ENCODE results near the gene ETNK2.

Gene ETNK2

DNA sequence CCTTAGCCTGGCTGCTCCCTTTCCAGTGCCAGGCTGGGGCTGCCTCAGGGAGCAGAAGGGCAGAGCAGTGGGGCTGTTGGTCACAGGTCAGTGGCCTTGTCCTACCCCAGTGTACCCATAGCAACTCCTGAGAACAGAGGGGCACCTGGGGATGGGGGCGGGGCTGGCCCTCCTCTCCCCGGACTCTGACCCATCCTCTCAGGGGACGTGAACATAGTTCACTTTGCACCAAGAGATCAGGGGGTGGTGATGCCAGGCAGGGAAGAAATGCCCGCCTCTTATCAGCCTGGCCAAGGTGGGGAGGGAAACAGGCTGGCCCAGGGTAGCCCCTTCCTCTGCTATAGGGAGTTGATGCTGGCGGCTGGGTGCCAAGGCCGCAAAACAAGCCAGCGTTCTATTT lies 4.9 kb downstream of the ETNK2 start:
- no peak for DNase-seq

DNA sequence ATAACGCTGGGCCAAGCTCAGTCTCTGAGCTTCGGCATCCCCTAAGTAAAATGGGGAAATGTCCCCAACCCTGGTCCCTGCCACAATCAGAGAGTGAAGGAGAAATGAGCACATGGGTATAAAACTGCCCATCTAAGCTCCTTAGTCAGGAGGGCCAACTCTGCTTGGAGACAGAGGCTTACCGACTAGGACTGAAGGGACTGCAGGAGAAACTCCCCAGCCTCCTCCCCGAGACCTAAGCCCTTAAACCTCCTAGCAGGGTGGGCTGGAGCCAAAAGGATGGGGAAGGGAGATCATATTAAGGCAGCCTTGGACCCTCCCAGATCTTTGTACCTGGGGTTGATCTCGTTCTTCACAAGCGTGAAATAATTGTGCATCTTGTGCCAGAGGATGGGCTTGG lies 5.5 kb downstream of the ETNK2 start:
- no peak for DNase-seq

DNA sequence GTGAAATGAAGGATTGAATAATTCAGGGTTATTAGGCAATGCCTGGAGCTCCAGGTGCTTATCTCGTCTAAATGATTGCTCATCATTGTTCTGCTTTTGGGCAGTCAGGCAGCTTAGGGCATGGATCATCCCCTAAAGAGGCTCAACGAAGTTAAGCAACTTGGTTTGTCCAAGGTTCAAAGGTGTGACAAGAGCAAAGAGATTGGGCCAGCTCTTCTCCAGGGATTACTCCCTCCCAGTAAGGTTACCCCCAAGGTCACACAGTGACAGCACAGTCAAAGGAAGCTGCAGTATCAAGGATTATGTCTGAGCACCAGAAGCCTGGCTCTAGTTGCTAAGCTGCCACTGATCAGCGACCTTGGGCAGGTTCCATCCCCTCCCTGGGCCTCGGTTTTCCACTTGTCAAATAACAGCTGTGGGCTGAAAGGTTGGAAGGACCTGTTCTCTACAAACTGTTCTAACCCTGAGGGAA lies 6.8 kb downstream of the ETNK2 start:
- DNase-seq: no peak

DNA sequence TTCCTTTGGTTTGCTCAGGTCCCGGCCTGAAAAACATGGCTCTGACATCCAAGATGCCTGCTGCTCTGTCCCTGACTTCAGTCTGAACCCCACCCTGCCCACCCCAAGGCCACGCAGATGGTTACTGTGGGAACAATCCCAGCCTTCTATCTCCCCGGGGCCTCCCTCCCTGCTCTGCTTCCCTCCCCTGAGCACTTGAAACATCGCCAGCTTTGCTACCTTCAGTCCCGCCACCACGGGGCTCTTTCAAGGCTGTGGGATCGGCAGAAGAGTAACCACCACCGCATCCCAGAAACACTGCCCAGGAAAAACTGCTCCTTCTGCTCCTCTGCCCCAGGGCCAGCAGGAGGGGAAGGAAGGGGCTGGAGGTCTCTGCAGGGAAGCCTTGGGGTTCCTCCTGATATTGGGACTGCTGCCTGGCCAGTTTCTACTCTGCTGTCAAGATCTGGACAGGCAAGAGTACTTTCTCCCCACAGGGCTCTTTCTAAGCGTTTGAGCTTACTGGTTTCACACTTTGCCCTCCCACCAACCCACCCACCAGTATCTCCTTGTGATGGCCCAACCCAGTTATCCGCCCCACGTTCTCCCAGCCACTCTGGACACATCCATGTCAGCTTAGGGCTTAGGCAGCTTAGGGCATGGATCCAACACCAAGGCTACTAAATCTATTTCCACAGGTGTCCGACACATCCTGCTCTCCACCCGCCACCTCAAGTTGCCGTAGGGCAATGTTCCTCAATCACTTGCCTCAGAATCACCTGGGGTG lies 8.4 kb downstream of the ETNK2 start:
- DNase-seq: no peak

DNA sequence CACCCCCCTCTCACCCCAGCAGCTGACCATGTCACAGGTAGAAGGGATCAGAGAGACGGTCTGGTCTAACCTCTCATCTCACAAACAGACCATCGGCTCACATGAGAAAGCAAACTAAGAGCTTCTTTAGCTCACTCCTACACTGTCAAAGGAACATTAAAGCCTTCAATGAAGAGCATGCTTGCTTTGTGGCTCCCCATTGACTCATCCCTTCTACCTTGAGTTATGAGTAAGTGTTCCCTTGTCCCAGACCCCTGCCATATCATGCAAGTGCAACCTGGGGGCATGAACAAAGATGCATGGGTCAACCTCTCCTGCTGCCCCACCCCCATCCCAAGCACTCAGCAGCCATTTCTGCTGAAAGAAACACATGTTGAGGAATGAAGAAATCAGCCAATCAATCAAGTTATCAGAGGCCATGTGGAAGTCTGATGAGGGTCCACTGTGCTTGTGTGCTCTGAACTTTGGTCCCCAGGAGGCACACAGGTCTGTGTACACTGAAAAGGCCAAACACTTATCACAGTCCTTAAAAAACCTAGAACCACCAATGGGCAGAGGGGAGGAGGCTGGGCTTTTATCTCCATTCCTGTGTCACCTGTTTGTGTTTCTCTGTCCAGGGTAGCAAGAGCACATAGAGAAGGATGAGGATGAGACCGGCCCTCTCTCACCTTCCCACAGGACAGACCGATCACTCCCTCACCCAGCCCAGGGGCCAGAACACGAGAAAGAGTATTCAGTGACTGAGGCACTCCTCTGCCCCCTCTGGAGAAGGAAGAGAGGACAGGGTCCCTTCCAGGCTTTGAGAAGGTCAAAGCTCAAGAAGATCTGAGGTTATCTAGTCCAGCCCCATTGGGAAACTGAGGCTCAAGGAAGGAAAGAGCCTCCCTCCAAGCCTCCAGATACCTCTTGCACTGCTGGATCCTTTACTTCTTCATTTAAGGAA lies 9.5 kb downstream of the ETNK2 start:
- DNase-seq: no peak

DNA sequence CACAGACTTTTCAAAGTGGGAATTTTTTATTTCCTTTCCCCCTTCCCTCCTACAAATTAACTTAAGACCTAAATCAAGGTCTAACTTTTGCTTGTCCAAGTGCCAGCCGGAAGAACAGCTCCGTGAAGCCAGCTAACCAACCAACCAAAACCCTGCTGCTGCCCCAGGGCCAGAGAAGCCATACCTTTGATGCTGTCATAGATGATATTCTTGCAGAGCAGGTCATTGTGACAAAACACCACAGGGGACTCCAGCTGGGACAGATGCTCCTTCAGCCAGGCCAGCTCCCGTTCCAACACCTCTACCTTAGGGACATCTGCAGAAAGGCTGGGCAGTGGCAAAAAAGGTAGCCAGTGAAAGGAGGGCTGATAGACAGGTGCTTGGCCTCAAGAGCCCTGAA lies 10.7 kb downstream of the ETNK2 start:
- no peak for DNase-seq

DNA sequence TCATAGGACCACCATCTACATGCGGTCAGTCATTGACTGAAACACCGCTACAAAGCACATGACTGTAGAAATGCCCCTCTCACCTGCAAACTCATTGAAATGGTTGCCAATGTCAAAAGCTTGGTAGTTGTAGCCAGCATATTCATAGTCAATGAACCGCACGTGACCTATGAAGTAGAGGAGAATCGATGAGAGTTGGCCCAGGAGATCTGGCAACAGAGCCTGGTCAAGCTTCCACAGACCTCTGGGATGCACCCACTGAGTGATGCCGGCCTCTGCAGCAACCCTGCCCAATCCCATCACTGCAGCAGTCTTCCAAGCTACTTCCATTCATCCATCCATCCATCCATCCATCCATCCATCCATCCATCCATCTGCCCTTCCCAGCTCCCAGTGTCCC lies 11.9 kb downstream of the ETNK2 start:
- DNase-seq: no peak

DNA sequence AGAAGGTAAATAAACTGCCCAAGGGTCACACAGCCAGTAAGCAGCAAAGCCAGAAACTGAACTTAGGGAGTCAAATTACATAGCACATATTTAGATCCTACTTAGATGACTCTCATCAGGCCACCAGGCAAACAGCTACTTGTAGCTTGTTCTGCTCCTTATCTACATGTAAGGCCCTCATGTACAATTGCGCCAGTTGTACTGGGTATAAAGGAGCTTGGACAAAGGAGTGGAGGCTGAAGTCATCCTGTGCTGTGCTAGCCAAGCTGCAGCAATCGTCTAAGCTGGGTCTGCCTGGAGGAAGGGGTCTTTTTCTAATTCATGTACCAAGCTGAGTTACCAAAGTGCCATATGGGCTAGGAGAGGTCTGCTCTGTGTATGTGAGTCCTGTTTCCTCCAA lies 12.8 kb downstream of the ETNK2 start:
- DNase-seq: no peak

DNA sequence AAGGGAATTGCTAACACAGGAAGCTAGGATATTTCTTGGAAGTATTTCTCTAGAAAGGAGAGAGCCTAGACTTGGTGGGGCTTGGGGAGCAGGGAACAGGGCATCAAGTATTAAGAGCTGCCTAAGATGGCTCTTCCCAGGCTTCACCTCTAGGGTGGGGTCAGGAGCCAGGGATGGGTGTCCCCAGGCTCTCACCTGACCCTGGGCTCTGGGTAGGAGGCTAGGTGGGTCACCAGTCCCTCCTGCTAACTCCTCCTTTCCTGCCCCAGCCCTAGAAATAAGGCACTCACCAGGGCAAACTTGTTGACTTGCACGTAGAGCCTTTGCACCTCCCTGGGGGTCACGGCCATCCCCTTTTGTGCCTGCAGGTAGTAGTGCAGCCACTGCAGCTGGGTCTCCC lies 15.0 kb downstream of the ETNK2 start:
- no peak for DNase-seq

DNA sequence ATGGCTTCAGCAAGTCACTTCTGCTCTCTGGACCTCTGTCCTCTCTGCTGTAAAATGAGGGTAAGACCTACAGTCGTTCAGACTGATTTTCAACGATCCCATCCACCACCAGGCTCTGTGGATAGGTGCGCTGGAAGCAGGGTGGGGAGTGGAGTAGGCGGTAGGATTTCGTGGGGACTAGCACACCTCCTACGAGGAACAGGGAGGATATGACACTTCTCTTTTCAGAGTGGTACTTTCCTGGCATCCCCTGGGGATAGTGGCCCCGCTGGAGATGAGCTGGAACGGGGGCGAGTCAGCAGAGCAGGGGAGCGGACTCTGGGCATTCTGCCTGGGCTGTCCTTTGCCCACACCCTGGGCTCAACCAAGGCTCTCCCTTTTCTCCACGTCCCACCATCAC lies 17.7 kb downstream of the ETNK2 start:
- DNase-seq: no peak

DNA sequence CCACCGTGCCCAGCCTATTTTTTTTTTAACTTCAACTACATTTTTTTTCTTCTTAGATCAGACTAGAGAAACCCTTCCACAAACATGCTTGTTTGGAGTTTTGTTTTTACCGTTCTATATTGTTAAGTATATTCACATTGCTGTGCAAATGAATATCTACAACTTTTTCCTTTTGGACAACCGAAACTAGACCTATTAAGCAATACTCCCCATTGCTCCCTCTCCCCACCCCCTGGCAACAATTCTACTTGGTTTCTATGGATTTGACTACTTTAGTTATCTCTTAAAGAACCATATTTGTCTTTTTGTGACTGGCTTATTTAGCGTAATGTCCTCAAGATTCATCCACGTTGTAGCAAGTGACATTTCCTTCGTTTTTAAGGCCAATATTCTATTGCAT lies 19.1 kb downstream of the ETNK2 start:
- DNase-seq: no peak

DNA sequence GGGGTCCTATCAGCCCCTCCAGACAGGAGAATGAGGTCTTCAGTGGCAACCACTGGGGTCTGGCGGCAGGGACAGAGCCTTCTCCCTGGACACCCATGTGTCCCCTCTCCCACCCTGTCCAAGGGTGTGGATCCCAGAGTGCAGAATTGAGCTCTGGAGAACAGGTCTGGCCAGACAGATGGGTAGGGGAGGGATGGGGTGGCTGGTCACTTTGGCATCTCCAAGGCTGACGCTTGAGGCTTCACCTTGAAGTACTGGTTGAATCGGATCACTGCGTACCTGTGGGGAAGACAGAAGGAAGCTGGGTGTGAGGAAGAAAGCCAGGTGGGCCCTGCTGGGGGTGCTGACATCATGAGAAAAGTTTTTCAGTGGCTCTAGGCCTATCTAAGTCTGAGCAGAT lies 19.9 kb downstream of the ETNK2 start:
- no peak for DNase-seq

DNA sequence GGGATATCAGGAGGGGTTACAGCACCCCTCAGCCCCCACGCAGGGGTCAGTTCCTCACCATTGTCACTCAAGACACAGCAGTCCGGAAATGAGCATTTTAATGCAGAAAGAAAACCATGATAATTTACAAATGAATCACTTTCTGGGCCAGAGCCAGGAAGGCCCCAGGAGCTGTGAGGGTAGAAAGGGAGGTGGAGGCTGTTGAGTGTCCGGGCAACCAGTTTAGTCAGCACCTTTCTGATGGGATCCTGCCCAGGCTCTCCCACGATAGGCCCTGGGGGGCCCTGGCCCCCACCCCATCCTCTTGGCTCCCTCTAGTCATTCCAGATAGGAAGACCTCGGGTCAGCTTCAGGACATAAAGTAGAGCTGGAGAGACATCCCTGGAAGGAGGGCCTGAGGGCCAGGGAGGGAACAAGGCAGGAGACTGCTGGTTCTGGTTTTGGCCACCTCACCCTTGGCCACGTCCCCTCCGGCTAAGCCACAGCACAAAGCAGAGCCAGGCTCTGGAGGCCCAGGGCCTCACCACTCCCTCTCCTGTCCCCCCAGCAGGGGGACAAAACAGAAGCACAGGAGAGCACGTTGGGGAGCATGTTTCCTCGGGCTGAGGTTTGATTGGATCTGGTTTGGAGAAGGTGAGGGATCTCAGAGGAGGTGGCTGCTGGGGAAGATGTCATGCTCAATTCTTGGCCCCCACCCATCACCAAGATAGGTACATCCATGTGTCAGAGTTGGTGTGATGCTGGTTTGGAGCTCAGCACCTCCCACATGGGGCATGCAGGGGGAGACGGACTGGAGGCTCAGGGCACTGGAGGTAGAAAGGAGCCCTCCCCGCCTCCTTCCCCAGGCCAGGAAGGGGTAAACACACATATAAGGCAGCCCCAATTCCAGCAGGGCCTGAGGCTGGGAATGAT lies 20.6 kb downstream of the ETNK2 start:
- no peak for DNase-seq

DNA sequence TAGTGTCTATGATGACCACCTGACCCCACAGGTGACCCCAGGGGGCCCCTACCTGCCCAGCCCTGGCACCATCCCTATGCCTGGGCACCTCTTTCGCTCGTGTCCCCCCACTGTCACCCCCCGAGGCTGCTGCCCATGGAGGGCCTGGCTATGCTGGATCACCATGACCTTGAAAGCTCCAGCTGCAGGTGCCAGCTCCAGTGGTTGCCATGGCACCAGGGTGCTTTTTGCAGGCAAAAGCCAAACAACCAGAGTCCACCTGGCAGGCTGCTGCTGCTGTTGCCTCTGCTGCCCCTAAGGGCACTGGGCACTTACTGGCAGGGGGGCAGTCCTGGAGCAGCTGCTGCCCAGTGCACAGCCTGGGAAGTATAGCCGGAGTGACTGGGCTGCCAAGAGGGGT lies 21.7 kb downstream of the ETNK2 start:
- DNase-seq: no peak

DNA sequence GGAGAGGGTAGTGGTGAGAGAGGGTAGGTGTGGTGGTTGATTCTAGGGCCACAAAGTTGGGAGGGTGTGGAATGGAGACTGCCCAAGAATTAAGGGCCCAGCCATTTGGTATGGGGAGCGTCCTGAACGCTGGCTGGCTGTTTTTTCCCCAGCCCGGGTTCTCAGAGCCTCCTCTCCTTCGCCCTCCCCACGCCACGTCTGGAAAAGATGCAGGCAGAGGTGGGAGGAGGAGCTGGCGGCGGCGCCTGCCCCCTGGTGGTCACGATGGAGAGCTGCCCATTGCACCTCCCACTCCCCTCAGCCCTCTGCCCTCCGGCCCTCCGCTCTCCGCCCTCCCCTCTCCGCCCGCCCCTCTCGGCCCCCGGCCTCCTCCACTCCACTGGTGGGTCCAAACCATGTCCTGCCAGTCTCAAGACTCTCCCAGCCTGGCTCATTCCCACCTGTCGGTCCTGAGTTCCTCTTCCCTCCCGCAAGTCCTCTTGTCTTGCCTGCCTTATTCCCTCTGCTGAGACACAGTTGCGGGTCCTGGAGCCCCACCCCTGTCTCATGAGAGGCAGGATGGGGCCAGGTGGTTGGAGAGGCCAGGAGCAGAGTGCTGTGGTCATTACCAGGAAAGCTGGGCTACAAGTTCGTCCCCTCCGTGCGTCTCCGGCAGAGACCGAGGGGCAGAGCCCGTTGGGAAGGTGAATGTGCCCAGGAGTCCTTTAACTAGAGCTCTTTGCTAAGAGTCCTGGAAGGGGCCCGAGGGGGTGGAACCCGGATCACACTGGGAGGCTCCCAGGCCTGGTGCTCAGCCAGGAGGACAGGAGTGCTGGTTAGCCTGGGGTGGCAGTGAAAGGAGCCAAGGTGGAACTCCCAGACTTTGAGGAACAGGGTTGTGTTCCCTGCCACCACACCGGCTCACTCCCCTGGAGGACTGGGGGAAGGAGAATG lies 22.6 kb downstream of the ETNK2 start:
- DNase-seq: peak; percentile 73

DNA sequence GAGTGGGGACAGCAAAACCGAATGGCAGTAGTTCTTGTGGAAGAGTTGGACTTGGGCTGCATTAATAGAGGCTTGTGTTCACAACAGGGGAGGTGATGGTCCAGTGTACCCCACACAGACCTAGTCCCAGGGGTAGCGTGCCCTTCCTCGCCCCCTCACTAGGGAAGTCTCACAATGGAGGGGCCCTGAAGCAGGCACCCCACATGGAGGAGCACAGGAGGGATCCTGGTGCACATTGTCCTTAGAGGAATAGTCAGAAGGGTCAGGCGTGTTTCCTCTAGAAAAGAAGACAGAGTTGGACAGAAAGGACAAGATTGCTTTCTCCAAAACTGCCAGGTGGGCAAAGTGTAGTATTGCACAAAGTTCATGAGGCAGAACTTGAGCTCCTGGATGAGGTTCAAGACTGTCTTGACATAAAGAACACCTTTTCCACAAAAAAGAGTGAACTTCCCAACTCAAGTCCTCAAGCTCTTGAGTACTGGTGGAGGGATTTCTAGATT lies 23.3 kb downstream of the ETNK2 start:
- DNase-seq: no peak

DNA sequence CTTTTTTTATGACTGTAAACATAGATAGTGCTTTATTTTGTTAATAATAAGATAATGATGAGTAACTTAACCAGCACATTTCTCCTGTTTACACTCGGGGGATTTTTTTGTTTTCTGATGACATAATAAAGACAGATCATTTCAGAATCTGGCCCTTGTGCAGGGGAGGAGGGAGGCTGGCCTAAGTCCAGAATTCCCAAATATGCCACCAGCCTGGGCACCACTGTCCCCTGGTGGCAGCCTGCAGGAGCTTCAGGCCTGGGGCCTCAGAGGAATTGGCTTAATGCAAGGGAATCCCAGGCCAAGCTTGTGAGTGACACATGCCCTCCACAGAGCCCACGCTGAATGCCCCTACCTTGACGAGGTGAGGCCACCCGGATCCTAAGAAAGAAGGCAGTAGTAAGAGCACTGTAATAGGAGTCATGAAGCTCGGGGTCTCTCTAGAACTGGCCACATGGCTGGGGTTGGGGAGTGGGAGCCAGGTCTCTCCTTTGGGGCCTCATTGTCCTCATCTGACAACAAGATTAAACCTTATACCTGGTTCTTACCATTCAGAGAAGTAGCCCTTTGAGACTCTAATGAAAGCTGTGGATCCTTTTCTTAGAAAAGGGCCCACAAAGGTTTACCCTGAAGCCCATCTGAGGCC lies 24.1 kb downstream of the ETNK2 start:
- DNase-seq: peak; percentile 50

DNA sequence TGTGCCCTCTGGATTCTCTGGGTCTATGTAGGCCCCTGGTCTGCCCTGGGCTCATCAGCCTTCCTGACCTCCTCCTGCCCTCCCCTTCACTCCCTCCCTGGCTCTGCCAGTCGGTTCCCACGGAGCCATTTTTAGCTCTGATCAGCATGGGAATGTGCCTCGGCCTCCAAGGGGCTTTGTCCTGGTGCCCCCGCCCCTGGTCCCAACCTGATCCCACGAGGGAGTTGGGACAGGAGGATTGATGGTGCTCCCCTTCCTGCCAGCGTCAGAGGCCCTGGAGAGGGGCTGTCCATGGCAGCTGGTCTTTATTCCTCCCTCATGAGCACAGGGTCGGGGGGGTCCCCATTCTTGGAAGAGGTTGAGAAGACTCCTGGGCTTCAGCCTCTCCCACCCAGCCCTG lies 24.9 kb downstream of the ETNK2 start:
- DNase-seq: no peak

DNA sequence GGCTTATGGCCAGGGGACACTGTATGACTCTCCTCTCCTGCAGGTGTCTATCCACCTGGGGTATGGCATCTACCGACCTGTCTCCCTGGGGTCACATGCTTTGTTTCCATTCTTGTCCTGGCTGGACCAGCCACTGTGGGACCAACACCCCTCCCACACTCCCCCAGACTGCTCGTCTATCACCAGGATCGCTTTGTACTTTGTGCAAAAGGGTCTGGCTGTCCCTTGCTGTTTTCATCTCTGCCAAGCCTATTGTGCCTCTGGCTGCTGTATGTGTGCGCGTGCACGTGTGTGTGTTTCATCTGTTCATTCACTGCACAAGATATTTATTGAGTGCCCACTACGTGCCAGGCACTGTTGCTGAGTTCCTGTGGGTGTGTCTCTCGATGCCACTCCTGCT lies 25.5 kb downstream of the ETNK2 start:
- no peak for DNase-seq

DNA sequence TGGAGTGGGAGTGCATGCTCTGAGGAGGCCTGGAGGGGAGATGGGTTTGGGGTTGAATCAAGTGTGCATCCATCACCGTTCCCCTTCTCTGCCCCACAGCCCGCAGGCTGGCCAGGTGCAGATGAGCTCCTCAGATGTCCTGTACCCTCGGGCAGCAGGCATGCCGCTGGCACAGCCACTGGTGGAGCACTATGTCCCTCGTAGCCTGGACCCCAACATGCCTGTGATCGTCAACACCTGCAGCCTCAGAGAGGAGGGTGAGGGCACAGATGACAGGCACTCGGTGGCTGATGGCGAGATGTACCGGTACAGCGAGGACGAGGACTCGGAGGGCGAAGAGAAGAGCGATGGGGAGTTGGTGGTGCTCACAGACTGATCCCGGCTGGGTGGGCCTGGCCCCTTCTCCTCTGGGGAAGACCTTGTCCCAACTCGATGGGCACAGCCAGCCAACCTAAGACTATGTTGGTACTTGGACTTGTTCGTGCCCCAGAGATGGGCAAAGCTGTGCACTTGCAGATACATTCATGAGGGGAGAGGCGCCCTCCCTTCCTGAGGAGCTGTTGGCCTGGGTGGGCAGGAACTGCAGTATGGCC lies 26.0 kb downstream of the ETNK2 start:
- no peak for DNase-seq

DNA sequence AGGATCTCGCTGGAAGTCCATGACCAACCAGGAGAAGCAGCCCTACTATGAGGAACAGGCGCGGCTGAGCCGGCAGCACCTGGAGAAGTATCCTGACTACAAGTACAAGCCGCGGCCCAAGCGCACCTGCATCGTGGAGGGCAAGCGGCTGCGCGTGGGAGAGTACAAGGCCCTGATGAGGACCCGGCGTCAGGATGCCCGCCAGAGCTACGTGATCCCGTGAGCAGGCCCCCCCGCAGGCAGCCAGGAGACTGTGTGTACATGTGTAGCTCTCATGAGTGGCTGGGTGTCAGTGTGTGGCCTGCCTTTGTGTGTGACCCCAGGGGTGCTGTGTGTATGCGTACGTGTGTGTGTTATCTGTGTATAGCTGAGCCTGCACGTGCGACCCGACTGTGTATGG lies 27.2 kb downstream of the ETNK2 start:
- no peak for DNase-seq
